Psoas muscle (tissue), 8 donors: Measurements from ENCODE around the gene RNU2-1. TPM values are rescaled to one million over a fixed set of nuclear protein-coding genes. Genes with fewer than 3 reads are reported as not detected.
A peak's percentile ranks its signal among the peaks of the same experiment; 100 is the strongest.

Experiments
- ATAC-seq, 4 donors: fragments of 200-7000 bp; cut with Tn5 transposase; one replicate each; pipeline ENCODE4 v1.9.1; 2020; ENCODE audit warnings: moderate library complexity in 3 of 4, mild to moderate bottlenecking in 2 of 4
- DNase-seq, 2 donors: peaks; one replicate each; pipeline ENCODE4 v3.0.0-alpha.2; 2020
- H3K27ac ChIP-seq: fragments of 200-600 bp; one replicate; pipeline ENCODE4 v1.8.0; 2022
- H3K27me3 ChIP-seq, 3 donors: fragments of 200-600 bp in 1 of 3; one replicate each; pipeline versions ENCODE4 v1.6.1 to v1.8.0; 2013 to 2022; ENCODE audit warnings: low read length in 2 of 3, mild to moderate bottlenecking in 2 of 3, moderate library complexity in 1 of 3; ENCODE audit not compliant: insufficient read depth in 3 of 3
- H3K36me3 ChIP-seq, 2 donors: fragments of 200-600 bp in 1 of 2; one replicate each; pipeline versions ENCODE4 v1.6.1 to v1.8.0; 2013 to 2022; ENCODE audit warnings: low read depth in 1 of 2, mild to moderate bottlenecking in 1 of 2, moderate library complexity in 1 of 2; ENCODE audit not compliant: insufficient read depth in 1 of 2
- H3K4me1 ChIP-seq: fragments of 200-600 bp; one replicate; pipeline ENCODE4 v1.8.0; 2022
- H3K4me3 ChIP-seq: fragments of 200-600 bp; one replicate; pipeline ENCODE4 v1.8.0; 2022; ENCODE audit warnings: mild to moderate bottlenecking
- H3K9me3 ChIP-seq: fragments of 200-600 bp; one replicate; pipeline ENCODE4 v1.8.0; 2022
- CTCF ChIP-seq: fragments of 200-600 bp; IDR thresholded peaks from one replicate; pipeline ENCODE4 v1.8.0; 2022; ENCODE audit warnings: antibody characterized with exemption
- WGBS, 3 donors: extraction: QIAGEN DNeasy Blood & Tissue Kit; methylation state at CpG; one replicate each; pipeline versions ENCODE4 v1.1.6 to v1.1.7; 2013; 5-methylcytosine and 5-hydroxymethylcytosine counted together
- intact Hi-C, 2 donors: fragments of 100-400 bp; cut with DNase I; formaldehyde crosslinking; loops; one replicate each; pipeline versions ENCODE4 v1.11.0 to v1.14.2; 2022
- polyA plus RNA-seq, 3 donors: library from polyadenylated mRNA; stranded (reverse); fragments of 200-250 nt; gene quantifications; one replicate each; pipeline ENCODE4 v1.2.3, GENCODE V29; 2013
- total RNA-seq, 4 donors: library from RNA; stranded (reverse); fragmentation: NEBNext Ultra II Directional in 2 of 4; extraction: Animal tissue kit (Norgen Biotek cat#: 25700) in 2 of 4; gene quantifications; one replicate each; pipeline versions ENCODE4 v1.2.1 to v1.2.4, GENCODE V29; 2021 to 2023
- donor health status: healthy with polysubstance abuse.
- donor health status: DM: no; HTN: no; CAD: no; lungs with moderate emphysema.
- donor health status: Bipolar disorder and iron deficiency.
- donor health status: healthy.
- donor health status: DM: yes; HTN: yes; CAD: no.
- donor health status: DM: no; HTN: no; CAD: no.
- donor health status: DM: no; HTN: no; CAD: no.
- donor health status: DM: yes; HTN: yes; CAD: no.

Gene RNU2-1
- total and polyA plus RNA-seq, 7 donors, result 2,334 to 4,375 (median 3,394) TPM; not detected in 3

DNA sequence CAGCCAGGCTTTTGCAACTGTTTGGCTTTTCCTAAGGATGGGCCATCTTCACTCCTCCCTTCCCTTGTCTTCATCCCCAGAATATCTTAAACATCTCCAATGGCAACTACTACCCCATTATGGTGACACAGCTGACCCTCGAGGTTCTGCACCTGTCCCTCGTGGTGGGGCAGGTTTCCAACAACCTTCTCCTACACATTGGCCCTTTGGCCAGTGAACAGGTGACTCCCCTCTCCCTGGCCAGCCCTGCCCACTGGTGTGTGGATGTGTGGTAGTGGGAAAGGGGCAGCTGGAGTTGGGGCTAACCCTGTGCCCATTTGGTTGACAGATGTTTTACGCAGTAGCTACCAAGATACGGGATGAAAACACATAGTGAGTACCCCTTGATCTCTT, 17.4 kb downstream of the RNU2-1 start:
- Histone ChIP-seq H3K27ac (no peak overlapping the region), H3K4me1 (no peaks in the 10 kb centered on the region), H3K9me3 (no peaks in the 10 kb centered on the region), H3K27me3 (no peaks in the 10 kb centered on the region), H3K4me3 (no peak overlapping the region), H3K36me3 (peaks cover 3 to 83% of the 10 kb centered on the region in 2 donors)
- 72 to 81% (median 78%) methylated on average over 4 of the region's 4 CpGs for WGBS, 3 donors
- no peak for DNase-seq
- no peak for ATAC-seq
- TF ChIP-seq CTCF, result no peak
- intact Hi-C loops, result loop anchor here in 1 of 2 donors (10.0 kb wide), 1 partner anchor 268 kb away; the partner anchor contains the start of gene DHX8

GRCh38 chr17:43215341-43215740, 18.4 kb downstream of the RNU2-1 start:
- no peak for DNase-seq
- no peak overlapping the region for H3K4me3 ChIP-seq
- H3K36me3 ChIP-seq, result peaks cover 3 to 86% of the 10 kb centered on the region in 2 donors
- no peaks in the 10 kb centered on the region for H3K4me1 ChIP-seq
- intact Hi-C loops, result loop anchor here in 1 of 2 donors (10.0 kb wide), 1 partner anchor 269 kb away; the partner anchor contains the start of gene DHX8
- no peaks in the 10 kb centered on the region for H3K9me3 ChIP-seq
- WGBS, 3 donors, result 91 to 98% (median 93%) methylated on average over 3 of the region's 3 CpGs
- no peaks in the 10 kb centered on the region for H3K27me3 ChIP-seq
- TF ChIP-seq CTCF, result no peak
- no peak for ATAC-seq
- no peak overlapping the region for H3K27ac ChIP-seq

GRCh38 chr17:43213545-43213944, 20.2 kb downstream of the RNU2-1 start:
- ATAC-seq, result no peak
- H3K27ac ChIP-seq, result no peak overlapping the region
- H3K27me3 ChIP-seq, result no peaks in the 10 kb centered on the region
- no peaks in the 10 kb centered on the region for H3K4me1 ChIP-seq
- H3K9me3 ChIP-seq, result no peaks in the 10 kb centered on the region
- intact Hi-C loops, result loop anchor here in 1 of 2 donors (10.0 kb wide), 1 partner anchor 271 kb away; the partner anchor contains the start of gene DHX8
- WGBS, 3 donors, result 90 to 97% (median 92%) methylated on average over 2 of the region's 2 CpGs
- DNase-seq, result no peak
- H3K36me3 ChIP-seq, result peaks cover 6 to 94% of the 10 kb centered on the region in 2 donors
- H3K4me3 ChIP-seq, result no peak overlapping the region
- no peak for TF ChIP-seq CTCF

GRCh38 chr17:43212641-43213490, 20.9 kb downstream of the RNU2-1 start:
- DNase-seq (no peak), ATAC-seq (peak in 1 of 4 donors; percentile 9)
- no peak for TF ChIP-seq CTCF
- intact Hi-C loops, result loop anchor here in 1 of 2 donors (10.0 kb wide), 1 partner anchor 272 kb away; the partner anchor contains the start of gene DHX8
- Histone ChIP-seq H3K27me3 (no peaks in the 10 kb centered on the region), H3K4me1 (no peaks in the 10 kb centered on the region), H3K4me3 (peak overlapping the region; percentile 71), H3K36me3 (peaks cover 6 to 98% of the 10 kb centered on the region in 2 donors), H3K27ac (no peak overlapping the region), H3K9me3 (no peaks in the 10 kb centered on the region)
- 68 to 75% (median 72%) methylated on average over 7 of the region's 7 CpGs for WGBS, 3 donors
